Body of pancreas (tissue), 4 donors: ENCODE results near the gene ADH1B. TPM values are rescaled to one million over a fixed set of nuclear protein-coding genes. Genes with fewer than 3 reads are reported as not detected.

Experiments used
- ATAC-seq: fragments of 150-250 bp; one replicate; pipeline ENCODE4 v1.9.1; 2016
- DNase-seq, 4 donors: peaks; one replicate each; pipeline ENCODE4 v3.0.0-alpha.2; 2019
- H3K27ac ChIP-seq, 4 donors: fragments of 200-600 bp; sonication (generic); 1 replicate in 3 of 4; 2 replicates in 1 of 4; pipeline versions ENCODE4 v1.5.1 to v1.6.1; 2016 to 2019; ENCODE audit warnings: mild to moderate bottlenecking in 1 of 4, mixed read lengths in 1 of 4, moderate library complexity in 1 of 4
- H3K27me3 ChIP-seq, 2 donors: fragments of 200-600 bp; sonication (generic); one replicate each; pipeline ENCODE4 v1.6.0; 2016; ENCODE audit warnings: mild to moderate bottlenecking in 1 of 2
- H3K36me3 ChIP-seq, 2 donors: fragments of 200-600 bp; sonication (generic); replicated peaks in 1 of 2; 2 replicates each; pipeline ENCODE4 v1.5.1; 2016; ENCODE audit warnings: low read depth in 2 of 2; ENCODE audit not compliant: insufficient read depth in 1 of 2
- H3K4me1 ChIP-seq: fragments of 200-600 bp; sonication (generic); one replicate; pipeline ENCODE4 v1.6.0; 2016
- H3K4me3 ChIP-seq, 2 donors: fragments of 200-600 bp; sonication (generic); 1 replicate in 1 of 2; 2 replicates in 1 of 2; pipeline ENCODE4 v1.5.1; 2016 to 2019
- H3K9me3 ChIP-seq, 3 donors: fragments of 200-600 bp; sonication (generic); 1 replicate in 2 of 3; 2 replicates in 1 of 3; pipeline ENCODE4 v1.5.1; 2016
- POLR2A ChIP-seq, 3 donors: fragments of 450-650 bp; IDR thresholded peaks; one replicate each; pipeline ENCODE4 v1.6.1; 2016; ENCODE audit warnings: antibody characterized with exemption in 3 of 3, mild to moderate bottlenecking in 2 of 3
- WGBS, 2 donors: methylation state at CpG; one replicate each; pipeline ENCODE4 v1.1.5; 2017; 5-methylcytosine and 5-hydroxymethylcytosine counted together
- intact Hi-C: fragments of 100-400 bp; cut with DNase I; formaldehyde crosslinking; loops from one replicate; pipeline ENCODE4 v1.15.1; 2023
- total RNA-seq, 2 donors: library from RNA; depleted of rRNA; stranded (reverse); fragments of >200 nt; gene quantifications; one replicate each; pipeline ENCODE4 v1.1.0, GENCODE V29; 2016
- TF ChIP-seq, protein P1 (sequence below), 7 experiments: fragments of 450-650 bp in 4 of 7; fragments of 200-600 bp in 3 of 7; sonication (generic) in 3 of 7; IDR thresholded peaks; one replicate each; pipeline ENCODE4 v1.5.1; 2016 to 2019; ENCODE audit warnings: antibody characterized with exemption in 7 of 7

The ADH1B gene
- total RNA-seq, 2 donors from 2014 or later: 134 to 306 TPM

DNA sequence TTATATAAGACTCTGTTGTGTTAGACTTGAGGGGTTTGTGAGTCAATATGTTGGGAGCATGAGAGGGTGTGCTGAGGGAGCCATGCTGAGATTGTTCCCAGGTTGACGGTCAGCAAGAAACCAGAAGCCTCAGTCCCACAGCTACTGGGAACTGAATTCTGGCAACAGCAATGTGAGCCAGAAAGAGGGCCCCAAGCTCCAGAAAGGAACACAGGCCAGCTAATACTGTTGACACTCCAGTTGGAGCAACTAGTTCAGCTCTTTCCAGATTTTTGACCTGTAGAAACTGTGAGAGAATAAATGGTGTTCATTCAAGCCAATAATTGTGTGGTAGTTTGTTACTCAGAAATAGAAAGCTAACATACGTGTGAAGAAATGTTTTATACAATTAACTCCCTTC, 47.5 kb downstream of the ADH1B start:
- H3K4me1 ChIP-seq: no peaks in the 10 kb centered on the region
- ATAC-seq (no peak), DNase-seq (no peak)
- WGBS, 2 donors: 86 to 89% methylated on average over 2 of the region's 2 CpGs
- TF ChIP-seq, protein P1, sequence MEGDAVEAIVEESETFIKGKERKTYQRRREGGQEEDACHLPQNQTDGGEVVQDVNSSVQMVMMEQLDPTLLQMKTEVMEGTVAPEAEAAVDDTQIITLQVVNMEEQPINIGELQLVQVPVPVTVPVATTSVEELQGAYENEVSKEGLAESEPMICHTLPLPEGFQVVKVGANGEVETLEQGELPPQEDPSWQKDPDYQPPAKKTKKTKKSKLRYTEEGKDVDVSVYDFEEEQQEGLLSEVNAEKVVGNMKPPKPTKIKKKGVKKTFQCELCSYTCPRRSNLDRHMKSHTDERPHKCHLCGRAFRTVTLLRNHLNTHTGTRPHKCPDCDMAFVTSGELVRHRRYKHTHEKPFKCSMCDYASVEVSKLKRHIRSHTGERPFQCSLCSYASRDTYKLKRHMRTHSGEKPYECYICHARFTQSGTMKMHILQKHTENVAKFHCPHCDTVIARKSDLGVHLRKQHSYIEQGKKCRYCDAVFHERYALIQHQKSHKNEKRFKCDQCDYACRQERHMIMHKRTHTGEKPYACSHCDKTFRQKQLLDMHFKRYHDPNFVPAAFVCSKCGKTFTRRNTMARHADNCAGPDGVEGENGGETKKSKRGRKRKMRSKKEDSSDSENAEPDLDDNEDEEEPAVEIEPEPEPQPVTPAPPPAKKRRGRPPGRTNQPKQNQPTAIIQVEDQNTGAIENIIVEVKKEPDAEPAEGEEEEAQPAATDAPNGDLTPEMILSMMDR (IDR thresholded peaks at IDR 0.05): no peak
- no peak for TF ChIP-seq POLR2A (IDR thresholded peaks at IDR 0.05)
- intact Hi-C loops: no loop called here
- no peaks in the 10 kb centered on the region for H3K27me3 ChIP-seq
- no peaks in the 10 kb centered on the region for H3K36me3 ChIP-seq
- no peak overlapping the region for H3K27ac ChIP-seq
- H3K4me3 ChIP-seq: no peak overlapping the region
- H3K9me3 ChIP-seq: no peaks in the 10 kb centered on the region

DNA sequence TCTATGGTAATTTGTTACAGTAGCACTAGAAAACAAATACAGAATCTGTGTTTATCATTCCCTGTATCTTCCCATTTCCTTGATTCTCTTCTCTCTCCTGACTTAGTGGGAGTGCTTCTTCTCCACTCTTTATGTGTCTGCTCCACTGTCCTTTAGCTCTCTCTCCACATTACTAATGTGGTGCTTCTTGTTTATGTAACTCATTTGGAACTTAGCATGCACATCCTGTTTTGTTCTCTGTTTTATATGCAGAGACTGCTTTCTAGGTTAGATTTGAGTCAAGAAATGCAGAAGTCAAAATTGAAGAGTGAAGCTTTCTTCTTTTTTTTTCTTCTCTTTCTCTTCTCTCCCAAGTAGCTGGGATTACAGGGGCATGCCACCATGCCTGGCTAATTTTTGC, 56.3 kb downstream of the ADH1B start:
- TF ChIP-seq, protein P1 (IDR thresholded peaks at IDR 0.05): no peak
- no peak for TF ChIP-seq POLR2A (IDR thresholded peaks at IDR 0.05)
- H3K4me3 ChIP-seq: no peak overlapping the region
- ATAC-seq (no peak), DNase-seq (no peak)
- no peaks in the 10 kb centered on the region for H3K4me1 ChIP-seq
- H3K36me3 ChIP-seq: no peaks in the 10 kb centered on the region
- no peak overlapping the region for H3K27ac ChIP-seq
- intact Hi-C loops: no loop called here
- H3K9me3 ChIP-seq: no peaks in the 10 kb centered on the region
- no peaks in the 10 kb centered on the region for H3K27me3 ChIP-seq

Other genes with a start within 250 kb of the ADH1B start
- 10 to 100 TPM; 30.0 to 63.3 TPM for gene ADH5, start 232.6 kb downstream of the ADH1B start, total RNA-seq
- gene ADH4, start 177.1 kb downstream of the ADH1B start, total RNA-seq: not detected
- gene ADH6, start 102.2 kb downstream of the ADH1B start, total RNA-seq: not detected
- under 1 TPM in 1 of 2 donors, not detected in 1; 0.26 TPM for gene ADH1A, start 30.4 kb downstream of the ADH1B start, total RNA-seq
- gene ADH1C, start 31.3 kb upstream of the ADH1B start, total RNA-seq: 10 to 100 TPM; 10.9 to 38.9 TPM
- not detected for gene ADH7, start 113.9 kb upstream of the ADH1B start, total RNA-seq
- gene C4orf17, start 189.6 kb upstream of the ADH1B start, total RNA-seq: not detected
- 10 to 100 TPM in 1 of 2 donors, 1 to 10 TPM in 1; 3.3 to 21.8 TPM for gene TRMT10A, start 242.6 kb upstream of the ADH1B start, total RNA-seq